Activated CD4-positive, alpha-beta T cell treated with anti-CD3 and anti-CD28 coated beads, Interleukin-2, amount 50 U/mL, for 48 hours (primary cell): ENCODE measurements around the gene ADGRG4.
"Not testable (repeated sequence)": the region's sequence is repeated elsewhere in the genome, so short reads cannot be mapped to it uniquely, and the experiment has no call there.

Source experiments
- DNase-seq, 2 experiments: peaks; one replicate each; pipeline ENCODE4 v3.0.0-alpha.2; 2020

Gene ADGRG4

GRCh38 chrX:136300721-136301120, at the start of gene ADGRG4:
Gene ADGRG4 (plus strand): TSS chrX:136300963. CDS start chrX:136308778, 7,815 bp downstream.
- DNase-seq = not testable (repeated sequence)

- DNase-seq = peak; percentile 57 to 64
Measured at GRCh38 chrX:136251041-136251991, 49.4 kb upstream of the ADGRG4 start, which contains the start of gene MAP7D3. Gene MAP7D3 (minus strand): TSS chrX:136251400. CDS start chrX:136251358, 42 bp downstream.

- DNase-seq = no peak
Measured at GRCh38 chrX:136255541-136255940, 45.2 kb upstream of the ADGRG4 start.

GRCh38 chrX:136256026-136256425, 44.7 kb upstream of the ADGRG4 start:
- no peak for DNase-seq

GRCh38 chrX:136258951-136259350, 41.8 kb upstream of the ADGRG4 start:
- DNase-seq = no peak

- peak in 1 of 2 experiments; percentile 7 for DNase-seq
Measured at GRCh38 chrX:136259543-136259942, 41.2 kb upstream of the ADGRG4 start.

- DNase-seq = no peak
Measured at GRCh38 chrX:136260776-136261175, 40.0 kb upstream of the ADGRG4 start.

GRCh38 chrX:136261321-136261720, 39.4 kb upstream of the ADGRG4 start:
- DNase-seq = no peak

- DNase-seq = no peak
Measured at GRCh38 chrX:136262243-136262642, 38.5 kb upstream of the ADGRG4 start.

- DNase-seq = no peak
Measured at GRCh38 chrX:136262812-136263315, 37.9 kb upstream of the ADGRG4 start.

GRCh38 chrX:136266828-136267227, 33.9 kb upstream of the ADGRG4 start:
- DNase-seq = no peak

GRCh38 chrX:136268051-136269048, 32.4 kb upstream of the ADGRG4 start:
- DNase-seq = peak; percentile 37 to 44

- no peak for DNase-seq
Measured at GRCh38 chrX:136269921-136270320, 30.8 kb upstream of the ADGRG4 start.

GRCh38 chrX:136271300-136271699, 29.5 kb upstream of the ADGRG4 start:
- DNase-seq = no peak

GRCh38 chrX:136272325-136272724, 28.4 kb upstream of the ADGRG4 start:
- no peak for DNase-seq

- no peak for DNase-seq
Measured at GRCh38 chrX:136273986-136274385, 26.8 kb upstream of the ADGRG4 start.

- no peak for DNase-seq
Measured at GRCh38 chrX:136275553-136275952, 25.2 kb upstream of the ADGRG4 start.

GRCh38 chrX:136286375-136286774, 14.4 kb upstream of the ADGRG4 start:
- DNase-seq = not testable (repeated sequence)

- DNase-seq = no peak
Measured at GRCh38 chrX:136291824-136292223, 8.9 kb upstream of the ADGRG4 start.

- no peak for DNase-seq
Measured at GRCh38 chrX:136292656-136293055, 8.1 kb upstream of the ADGRG4 start.

- DNase-seq = no peak
Measured at GRCh38 chrX:136295380-136295779, 5.4 kb upstream of the ADGRG4 start.

GRCh38 chrX:136303041-136303440, 2.3 kb downstream of the ADGRG4 start:
- DNase-seq = no peak

- DNase-seq = no peak
Measured at GRCh38 chrX:136304493-136304892, 3.7 kb downstream of the ADGRG4 start.
